ENCODE measurements around the gene SPECC1.
A peak's percentile ranks its signal among the peaks of the same experiment; 100 is the strongest.
"Not testable (repeated sequence)": the region's sequence is repeated elsewhere in the genome, so short reads cannot be mapped to it uniquely, and the experiment has no call there.

Gene SPECC1

DNA sequence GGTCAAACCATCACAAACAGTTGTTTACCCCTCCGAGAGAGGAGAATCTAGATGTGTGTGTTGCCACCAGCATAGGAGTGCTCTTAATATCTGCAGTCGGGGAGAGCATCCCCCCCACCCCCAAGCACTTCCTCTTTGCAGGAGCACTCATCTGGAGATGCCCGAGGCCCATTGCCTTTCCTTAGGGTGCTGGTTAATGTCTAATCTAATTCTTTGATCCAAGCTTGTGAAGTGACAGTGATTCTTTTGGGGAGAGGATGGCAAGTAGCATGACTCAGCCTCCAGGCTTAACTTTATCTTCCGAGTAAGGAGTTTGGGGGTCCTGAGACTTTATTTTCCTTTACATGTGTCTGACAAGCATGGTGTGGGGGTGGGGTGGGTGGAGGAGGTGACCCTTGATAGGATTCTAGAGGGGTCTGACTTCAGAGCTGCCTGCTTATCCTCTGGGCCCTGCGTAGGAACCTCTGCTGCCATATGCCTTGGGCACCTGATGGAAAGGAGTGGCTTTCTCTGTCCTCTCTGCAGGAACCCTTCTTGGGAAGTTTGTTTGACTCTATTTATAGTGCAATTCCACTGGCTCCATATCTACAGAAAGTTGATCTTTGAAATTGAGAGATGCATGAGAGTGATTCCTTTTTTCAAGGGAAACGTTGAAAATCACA is 207.1 kb downstream of the SPECC1 start:
- no peak for DNase-seq

DNA sequence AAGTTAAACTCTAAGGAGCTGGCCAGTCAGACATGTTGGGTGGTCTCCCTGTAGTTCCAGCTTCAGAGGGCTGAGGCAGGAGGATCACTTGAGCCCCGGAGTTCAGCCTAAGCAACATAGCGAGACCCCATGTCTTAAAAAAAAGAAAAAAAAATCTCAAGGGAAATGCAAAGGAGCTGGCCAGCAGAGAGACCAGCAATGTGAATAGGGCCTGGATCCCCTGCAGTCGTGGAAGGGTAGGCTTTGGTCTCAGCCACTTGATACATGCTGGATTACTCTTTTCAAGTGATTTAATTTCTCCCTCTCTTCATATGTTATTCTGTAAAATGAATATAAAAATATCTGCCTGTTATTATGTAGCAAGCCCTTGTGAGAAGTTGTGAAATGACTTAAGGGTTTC is 207.7 kb downstream of the SPECC1 start:
- DNase-seq, result no peak

DNA sequence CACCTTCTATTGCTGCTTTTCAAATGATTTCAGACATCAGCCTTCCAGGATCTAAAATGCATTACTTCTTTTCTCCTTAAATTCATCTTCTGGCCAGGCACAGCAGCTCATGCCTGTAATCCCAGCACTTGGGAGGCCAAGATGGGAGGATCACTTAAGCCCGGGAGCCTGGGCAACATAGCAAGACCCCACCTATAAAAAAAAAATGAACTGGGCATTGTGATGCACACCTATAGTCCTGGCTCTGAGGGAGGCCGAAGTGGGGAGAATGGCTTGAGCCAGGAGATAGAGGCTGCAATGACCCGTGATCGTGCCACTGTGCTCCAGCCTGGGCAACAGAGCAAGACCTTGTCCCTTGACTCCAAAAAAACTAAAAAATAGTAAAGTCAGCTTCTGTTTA is 208.5 kb downstream of the SPECC1 start:
- no peak for DNase-seq

DNA sequence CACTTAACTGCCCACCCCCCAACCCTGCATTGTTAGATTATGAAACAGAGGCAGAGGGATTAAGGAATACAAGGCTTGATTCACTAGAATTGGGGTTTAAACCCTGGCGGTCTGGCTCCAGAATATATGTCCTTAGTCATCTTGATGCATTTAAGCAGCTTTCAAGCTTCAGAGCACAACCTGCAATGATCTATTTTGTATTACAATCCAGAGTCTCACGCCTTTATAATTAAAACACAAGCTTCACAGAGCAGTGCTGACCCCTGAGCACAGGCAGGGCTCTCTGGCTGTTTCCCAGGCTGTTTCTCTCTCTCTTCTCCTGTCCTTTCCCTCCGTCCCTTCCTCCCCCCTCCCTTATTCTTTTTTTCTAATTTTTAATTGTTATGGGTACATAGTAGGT is 209.1 kb downstream of the SPECC1 start:
- DNase-seq, result no peak

GRCh38 chr17:20223808-20224328 is 214.7 kb downstream of the SPECC1 start:
- peak; percentile 20 for DNase-seq

GRCh38 chr17:20224379-20224778 is 215.2 kb downstream of the SPECC1 start:
- DNase-seq, result no peak

DNA sequence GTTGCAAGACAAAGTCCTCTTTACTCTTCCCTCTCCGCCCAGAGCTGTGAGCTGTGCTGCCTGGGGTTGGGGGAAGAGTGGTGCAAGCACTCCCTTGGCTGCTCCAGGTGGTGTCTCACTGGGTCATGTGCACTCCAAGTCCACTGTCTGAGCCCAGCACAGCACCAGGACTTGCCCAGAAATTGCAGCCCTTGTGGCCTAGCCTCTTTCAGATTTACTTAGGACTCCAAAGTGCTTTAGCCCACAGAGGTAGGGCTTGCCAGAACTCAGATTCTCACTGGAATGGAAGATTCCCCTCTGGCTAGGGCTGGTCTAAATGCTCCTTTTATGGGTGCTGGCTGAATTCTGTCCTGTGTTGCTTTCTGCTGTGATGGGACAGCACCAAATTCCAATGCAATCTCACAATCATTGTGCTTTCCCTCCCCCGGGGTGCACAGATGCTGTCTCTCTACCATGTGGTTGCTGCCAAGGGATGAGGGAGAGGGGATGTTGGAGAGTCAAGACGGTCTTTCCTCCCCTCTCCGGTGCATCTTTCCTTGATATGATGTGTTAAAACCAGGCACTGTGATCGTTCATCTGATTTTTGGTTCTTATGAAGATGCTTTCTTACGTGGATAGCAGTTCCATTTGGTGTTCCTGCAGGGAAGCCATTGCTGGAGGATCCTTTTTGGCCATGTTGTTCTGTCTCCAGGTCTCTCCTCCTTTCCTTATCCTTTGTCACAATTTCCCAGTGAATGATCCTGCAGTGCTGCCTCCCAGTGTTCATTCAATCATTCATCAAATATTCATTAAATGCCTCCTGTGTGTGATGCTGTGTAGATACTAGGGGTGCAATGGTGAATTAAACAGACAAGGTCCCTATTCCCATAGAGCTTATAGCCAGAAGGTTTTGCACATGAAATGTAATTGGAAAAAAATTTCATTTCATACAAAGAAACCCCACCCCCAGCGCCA is 216.3 kb downstream of the SPECC1 start:
- DNase-seq, result no peak

DNA sequence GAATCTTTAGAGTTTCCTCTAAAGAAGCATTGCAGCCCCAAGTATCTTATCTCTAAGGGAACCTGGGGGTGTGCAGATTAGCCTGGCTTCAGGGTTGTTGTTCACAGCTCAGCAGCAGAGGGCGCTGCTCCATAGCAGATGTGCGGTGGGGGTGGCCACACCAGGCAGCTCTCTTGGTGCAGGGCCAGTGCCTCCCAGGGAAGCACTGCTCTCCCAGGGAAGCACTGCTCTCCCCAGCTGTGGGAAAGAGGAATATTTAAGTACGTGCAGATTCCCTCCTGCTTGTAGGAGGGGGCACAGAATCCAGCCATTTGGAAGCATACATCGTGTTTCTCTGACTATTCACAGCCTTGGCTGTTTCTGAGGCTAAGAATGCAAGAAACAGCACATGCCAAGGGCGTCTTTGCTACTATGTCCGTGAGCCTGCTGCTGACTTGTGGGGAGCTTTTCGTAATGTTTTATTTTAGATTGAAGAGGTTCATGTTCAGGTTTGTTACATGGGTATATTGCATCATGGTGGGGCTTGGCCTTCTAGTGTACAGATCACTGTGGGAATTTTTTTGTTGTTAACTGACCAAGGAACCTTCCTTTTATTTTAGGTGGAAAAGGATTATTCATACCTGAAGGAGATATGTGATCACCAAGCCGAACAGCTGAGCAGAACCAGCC is 217.8 kb downstream of the SPECC1 start:
- peak; percentile 70 for DNase-seq

DNA sequence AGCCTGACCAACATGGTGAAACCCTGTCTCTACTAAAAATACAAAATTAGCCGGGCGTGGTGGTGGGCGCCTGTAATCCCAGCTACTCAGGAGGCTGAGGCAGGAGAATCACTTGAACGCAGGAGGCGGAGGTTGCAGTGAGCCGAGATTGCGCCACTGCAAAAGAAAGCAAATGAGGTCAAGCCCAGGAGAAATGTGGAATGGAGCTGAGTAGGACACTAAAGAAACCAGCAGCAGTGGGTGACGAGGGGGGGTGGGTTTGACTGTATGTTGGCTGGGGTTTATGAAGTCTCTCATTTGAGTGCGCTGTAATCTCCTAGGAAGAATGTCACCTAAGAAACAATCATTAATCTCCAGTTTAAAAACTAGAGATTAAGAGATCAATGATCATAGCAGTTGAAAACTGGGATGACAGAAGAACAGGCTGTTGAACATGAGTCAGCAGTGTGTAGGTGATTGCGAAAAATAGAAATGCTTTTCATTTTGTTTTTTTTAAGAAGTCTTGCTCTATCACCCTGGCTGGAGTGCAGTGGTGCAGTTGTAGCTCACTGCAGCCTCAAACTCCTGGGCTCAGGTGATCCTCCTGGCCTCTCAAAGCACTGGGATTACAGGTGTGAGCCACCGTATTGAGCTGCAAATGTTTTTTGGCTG is 218.7 kb downstream of the SPECC1 start:
- not testable (repeated sequence) for DNase-seq

GRCh38 chr17:20228410-20228809 is 219.3 kb downstream of the SPECC1 start:
- no peak for DNase-seq

DNA sequence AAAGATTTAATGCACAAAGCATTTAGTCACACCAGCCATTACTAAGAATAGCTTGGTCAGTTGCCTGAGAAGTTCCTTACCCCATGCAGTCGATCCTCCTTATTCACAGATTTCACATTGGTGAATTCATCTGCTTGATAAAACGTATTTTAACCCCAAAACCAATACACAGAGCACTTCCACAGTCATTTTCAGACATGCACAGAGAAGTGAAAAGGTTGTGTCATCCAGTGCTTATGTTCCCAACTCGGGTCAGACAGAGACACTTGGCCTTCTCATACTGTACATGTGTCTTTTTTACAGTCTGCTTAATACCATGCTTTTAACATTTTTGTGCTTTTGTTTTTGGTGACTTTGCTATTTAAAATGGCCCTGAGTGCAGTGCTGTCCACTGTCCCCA is 219.7 kb downstream of the SPECC1 start:
- DNase-seq, result no peak

DNA sequence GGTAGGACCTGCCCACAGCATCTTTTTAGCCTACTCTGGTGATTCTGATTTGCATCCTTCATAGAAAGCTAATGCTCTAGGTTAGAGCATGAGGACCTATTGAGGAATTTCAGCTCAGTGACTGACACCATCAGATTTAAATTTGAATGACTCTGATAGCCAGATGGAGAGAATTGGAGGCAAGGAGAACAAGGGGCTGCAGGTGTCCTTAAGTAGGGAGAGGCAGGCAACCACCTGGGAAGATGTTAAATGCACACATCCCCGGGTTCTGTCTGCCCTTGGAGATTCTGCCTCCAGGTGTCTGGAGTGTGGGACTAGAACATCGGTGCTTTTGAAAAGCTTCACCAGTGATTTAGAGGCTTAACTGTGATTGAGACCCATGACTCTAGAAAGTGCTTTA is 221.8 kb downstream of the SPECC1 start:
- no peak for DNase-seq

- no peak for DNase-seq
Observed at GRCh38 chr17:20232611-20233010, 223.5 kb downstream of the SPECC1 start.

GRCh38 chr17:20234276-20234675 is 225.1 kb downstream of the SPECC1 start:
- no peak for DNase-seq

DNA sequence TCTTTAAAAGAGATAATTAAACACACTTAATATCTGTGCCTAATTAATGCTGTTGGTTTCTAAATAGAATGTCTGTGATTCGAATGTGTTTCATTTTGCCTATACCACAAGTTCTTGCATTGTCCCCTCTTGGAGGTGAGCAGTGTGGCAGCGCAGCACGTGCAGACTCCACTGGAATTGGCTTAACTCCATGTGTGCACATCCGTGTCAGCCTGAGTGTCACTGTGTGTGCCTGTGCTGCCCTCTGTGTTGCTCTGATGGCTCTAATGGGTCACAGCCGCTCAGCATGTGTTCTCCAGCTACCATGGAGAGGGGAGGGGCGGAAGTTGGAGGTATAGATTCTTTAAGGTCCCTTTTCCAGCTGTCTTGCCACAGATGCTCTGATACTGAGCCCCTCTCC is 226.6 kb downstream of the SPECC1 start:
- no peak for DNase-seq

- no peak for DNase-seq
Observed at GRCh38 chr17:20236578-20237227, 227.5 kb downstream of the SPECC1 start.

DNA sequence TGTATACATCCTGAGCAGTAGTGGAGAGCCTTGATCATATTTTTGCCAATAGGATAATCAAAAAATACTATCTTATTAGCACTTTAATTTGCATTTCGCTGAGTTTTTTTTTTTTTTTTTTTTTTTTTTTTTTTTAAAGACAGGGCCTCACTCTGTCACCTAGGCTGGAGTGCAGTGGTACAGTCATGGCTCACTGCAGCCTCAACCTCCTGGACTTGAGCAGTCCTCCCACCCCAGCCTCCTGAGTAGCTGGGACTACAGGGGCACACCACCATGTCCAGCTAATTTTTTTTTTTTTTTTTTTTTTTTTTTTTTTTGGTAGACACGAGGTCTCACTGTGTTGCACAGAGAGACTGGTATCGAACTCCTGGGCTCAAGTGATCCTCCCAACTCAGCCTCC is 230.6 kb downstream of the SPECC1 start:
- DNase-seq, result not testable (repeated sequence)

- DNase-seq, result peak; percentile 33
Observed at GRCh38 chr17:20241855-20242254, 232.7 kb downstream of the SPECC1 start.

DNA sequence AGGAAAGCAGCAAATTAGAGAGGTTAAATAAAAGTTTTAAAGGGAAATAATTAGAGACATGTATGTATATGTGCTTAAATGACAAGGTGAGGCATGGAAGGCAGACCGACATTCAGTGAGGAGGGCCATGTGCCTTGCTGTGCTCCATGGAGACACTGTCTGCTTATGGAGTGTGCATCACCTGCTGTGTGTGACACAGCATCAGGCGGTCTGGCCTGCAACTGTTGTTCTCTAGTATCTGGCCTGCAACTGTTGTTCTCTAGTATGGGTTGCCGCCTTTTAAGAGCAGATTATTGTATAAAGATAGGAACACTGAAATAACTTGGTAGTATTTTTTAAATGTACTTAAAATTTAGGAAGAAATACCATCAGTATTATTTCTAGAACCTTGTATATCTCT is 233.1 kb downstream of the SPECC1 start:
- peak; percentile 48 for DNase-seq

DNA sequence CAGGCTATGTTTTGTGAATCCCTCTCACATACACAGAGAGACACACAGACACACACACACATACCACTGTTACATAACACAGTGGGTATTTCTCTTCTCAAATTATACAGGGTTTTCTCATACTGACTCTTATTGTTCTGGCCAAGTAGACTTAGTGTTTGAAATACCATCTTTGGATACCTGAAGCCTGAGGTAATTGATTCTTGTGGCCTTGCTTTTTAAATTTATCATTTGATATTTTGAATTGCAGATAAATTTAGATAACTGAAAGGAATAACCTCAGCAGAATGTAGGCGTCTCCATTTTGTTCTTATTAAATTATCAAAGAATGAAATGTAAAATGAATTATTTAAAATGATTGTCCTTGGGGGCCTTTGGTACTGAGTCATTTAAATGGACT is 234.4 kb downstream of the SPECC1 start:
- DNase-seq, result no peak

- DNase-seq, result no peak
Observed at GRCh38 chr17:20244671-20245070, 235.5 kb downstream of the SPECC1 start.

DNA sequence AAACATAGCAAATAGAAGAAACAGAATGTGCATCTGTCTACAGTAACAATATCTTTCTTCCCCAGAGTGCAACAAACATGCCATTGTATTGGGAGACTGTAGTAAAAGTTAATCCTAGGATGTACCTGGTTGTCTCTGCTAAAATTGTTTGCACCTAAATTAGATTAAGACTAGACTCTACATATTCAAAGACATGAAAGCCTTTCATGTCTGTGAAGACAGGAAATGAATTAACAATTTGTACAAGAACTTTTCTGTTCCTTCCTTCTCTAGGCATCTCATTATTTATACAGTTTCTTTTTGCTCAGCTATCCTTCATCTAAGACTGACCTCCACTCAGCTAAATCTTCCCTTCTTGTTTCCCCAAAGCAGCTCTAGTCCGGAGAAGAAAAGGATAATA is 237.5 kb downstream of the SPECC1 start:
- DNase-seq, result no peak
